Neural cell (in vitro differentiated cells): ENCODE measurements around the gene CMC1.

ENCODE experiments used
- EP300 ChIP-seq: fragments of 450-650 bp; conservative IDR thresholded peaks from 2 replicates; pipeline ENCODE4 v1.6.1; 2014; ENCODE audit warnings: antibody characterized with exemption, mild to moderate bottlenecking, moderate library complexity; ENCODE audit not compliant: poor library complexity, severe bottlenecking
- EZH2 ChIP-seq: fragments of 200-600, 300-800 bp; shearing (Covaris generic), sonication (generic); IDR thresholded peaks from 2 replicates; pipeline ENCODE4 v1.6.1; 2014; ENCODE audit warnings: antibody characterized with exemption, low read length, borderline replicate concordance, mild to moderate bottlenecking; ENCODE audit not compliant: insufficient read depth, poor library complexity, severe bottlenecking
- MXI1 ChIP-seq: fragments of 450-650 bp; conservative IDR thresholded peaks from 2 replicates; pipeline ENCODE4 v1.6.1; 2014; ENCODE audit warnings: antibody characterized with exemption, mild to moderate bottlenecking; ENCODE audit not compliant: poor library complexity, severe bottlenecking
- POLR2AphosphoS5 ChIP-seq: IDR thresholded peaks from 2 replicates; pipeline ENCODE4 v1.6.1; 2012
- TF ChIP-seq, protein P1 (sequence below): fragments of 450-650 bp; IDR thresholded peaks from 2 replicates; pipeline ENCODE4 v1.5.1; 2014; ENCODE audit warnings: antibody characterized with exemption, mild to moderate bottlenecking, moderate library complexity; ENCODE audit not compliant: poor library complexity, severe bottlenecking
- TF ChIP-seq, protein P2 (sequence below): IDR thresholded peaks from 2 replicates; pipeline ENCODE4 v1.6.1; 2012; ENCODE audit warnings: borderline replicate concordance

DNA sequence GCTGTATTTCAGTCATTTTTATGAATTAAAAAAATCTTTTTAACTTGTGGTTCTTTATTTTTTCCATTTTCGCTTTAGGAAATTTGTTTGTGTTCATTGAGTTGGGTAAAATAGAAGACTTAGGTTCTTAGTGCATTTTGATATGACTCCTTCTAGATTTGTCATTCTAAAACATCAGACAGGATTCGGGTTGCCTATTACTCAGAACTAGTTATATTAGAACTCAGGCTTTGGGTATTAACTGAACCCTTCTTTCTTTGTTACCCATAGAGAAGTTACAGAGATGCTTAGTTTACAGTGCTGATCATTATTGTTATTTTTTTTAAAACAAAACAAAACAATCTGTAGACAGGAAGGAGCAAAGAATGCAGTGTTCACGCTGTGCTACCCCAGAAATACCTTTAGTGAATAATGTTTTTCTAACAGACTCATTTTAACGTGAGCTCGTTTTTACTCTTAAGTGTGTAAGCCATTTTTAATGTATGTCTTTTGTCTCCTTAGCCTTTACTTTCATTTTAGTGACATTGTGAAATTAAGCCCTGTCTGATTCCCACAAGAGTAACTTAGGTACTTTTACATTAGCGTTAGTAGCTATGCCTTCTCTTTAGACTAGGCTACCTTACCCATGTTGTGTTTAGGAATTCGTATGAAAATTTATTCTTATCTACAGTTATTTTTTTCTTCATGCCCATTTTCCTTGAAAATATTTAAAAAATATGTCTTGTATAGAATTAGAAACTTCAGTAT is 53.4 kb downstream of the CMC1 start:
- TF ChIP-seq, protein P1, sequence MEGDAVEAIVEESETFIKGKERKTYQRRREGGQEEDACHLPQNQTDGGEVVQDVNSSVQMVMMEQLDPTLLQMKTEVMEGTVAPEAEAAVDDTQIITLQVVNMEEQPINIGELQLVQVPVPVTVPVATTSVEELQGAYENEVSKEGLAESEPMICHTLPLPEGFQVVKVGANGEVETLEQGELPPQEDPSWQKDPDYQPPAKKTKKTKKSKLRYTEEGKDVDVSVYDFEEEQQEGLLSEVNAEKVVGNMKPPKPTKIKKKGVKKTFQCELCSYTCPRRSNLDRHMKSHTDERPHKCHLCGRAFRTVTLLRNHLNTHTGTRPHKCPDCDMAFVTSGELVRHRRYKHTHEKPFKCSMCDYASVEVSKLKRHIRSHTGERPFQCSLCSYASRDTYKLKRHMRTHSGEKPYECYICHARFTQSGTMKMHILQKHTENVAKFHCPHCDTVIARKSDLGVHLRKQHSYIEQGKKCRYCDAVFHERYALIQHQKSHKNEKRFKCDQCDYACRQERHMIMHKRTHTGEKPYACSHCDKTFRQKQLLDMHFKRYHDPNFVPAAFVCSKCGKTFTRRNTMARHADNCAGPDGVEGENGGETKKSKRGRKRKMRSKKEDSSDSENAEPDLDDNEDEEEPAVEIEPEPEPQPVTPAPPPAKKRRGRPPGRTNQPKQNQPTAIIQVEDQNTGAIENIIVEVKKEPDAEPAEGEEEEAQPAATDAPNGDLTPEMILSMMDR, result no peak
- no peak for TF ChIP-seq POLR2AphosphoS5
- no peak for TF ChIP-seq EP300
- TF ChIP-seq MXI1, result no peak
- TF ChIP-seq EZH2, result no peak
- TF ChIP-seq, protein P2, sequence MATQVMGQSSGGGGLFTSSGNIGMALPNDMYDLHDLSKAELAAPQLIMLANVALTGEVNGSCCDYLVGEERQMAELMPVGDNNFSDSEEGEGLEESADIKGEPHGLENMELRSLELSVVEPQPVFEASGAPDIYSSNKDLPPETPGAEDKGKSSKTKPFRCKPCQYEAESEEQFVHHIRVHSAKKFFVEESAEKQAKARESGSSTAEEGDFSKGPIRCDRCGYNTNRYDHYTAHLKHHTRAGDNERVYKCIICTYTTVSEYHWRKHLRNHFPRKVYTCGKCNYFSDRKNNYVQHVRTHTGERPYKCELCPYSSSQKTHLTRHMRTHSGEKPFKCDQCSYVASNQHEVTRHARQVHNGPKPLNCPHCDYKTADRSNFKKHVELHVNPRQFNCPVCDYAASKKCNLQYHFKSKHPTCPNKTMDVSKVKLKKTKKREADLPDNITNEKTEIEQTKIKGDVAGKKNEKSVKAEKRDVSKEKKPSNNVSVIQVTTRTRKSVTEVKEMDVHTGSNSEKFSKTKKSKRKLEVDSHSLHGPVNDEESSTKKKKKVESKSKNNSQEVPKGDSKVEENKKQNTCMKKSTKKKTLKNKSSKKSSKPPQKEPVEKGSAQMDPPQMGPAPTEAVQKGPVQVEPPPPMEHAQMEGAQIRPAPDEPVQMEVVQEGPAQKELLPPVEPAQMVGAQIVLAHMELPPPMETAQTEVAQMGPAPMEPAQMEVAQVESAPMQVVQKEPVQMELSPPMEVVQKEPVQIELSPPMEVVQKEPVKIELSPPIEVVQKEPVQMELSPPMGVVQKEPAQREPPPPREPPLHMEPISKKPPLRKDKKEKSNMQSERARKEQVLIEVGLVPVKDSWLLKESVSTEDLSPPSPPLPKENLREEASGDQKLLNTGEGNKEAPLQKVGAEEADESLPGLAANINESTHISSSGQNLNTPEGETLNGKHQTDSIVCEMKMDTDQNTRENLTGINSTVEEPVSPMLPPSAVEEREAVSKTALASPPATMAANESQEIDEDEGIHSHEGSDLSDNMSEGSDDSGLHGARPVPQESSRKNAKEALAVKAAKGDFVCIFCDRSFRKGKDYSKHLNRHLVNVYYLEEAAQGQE, result no peak
